NCI-H510A treated with DMSO at 0.1 percent for 48 hours (cell line): ENCODE measurements around the gene ZNF383.
"Not testable (repeated sequence)": the region's sequence is repeated elsewhere in the genome, so short reads cannot be mapped to it uniquely, and the experiment has no call there.

Experiments
- DNase-seq: peaks from one replicate; lab custom pipeline; 2025; lab: John Stamatoyannopoulos, UW

Gene ZNF383

GRCh38 chr19:37294246-37294645, 76.2 kb downstream of the ZNF383 start:
- DNase-seq, result not testable (repeated sequence)
